K562 (cell line): ENCODE results near the gene IMPDH2. TPM values are rescaled to one million over a fixed set of nuclear protein-coding genes. Genes with fewer than 3 reads are reported as not detected.

Experiments
- ATF7 ChIP-seq: fragments of 450-650 bp; IDR thresholded peaks from 2 replicates; pipeline ENCODE4 v1.7.1; 2014; ENCODE audit warnings: mild to moderate bottlenecking, moderate library complexity
- BRD4 ChIP-seq: fragments of 200-600 bp; sonication (generic); IDR thresholded peaks from 2 replicates; pipeline ENCODE4 v1.6.1; 2017; ENCODE audit warnings: inconsistent platforms
- DACH1 ChIP-seq: fragments of 450-650 bp; IDR thresholded peaks from 2 replicates; pipeline ENCODE4 v1.6.1; 2018; ENCODE audit not compliant: partially characterized antibody
- E2F3 ChIP-seq: fragments of 250-450 bp; sonication (Bioruptor Pico); IDR thresholded peaks from 2 replicates; pipeline ENCODE4 v1.4.0; 2020; ENCODE audit warnings: mild to moderate bottlenecking
- MED1 ChIP-seq: sonication (generic); formaldehyde crosslinking; IDR thresholded peaks from 2 replicates; pipeline ENCODE4 v1.8.1; 2023; ENCODE audit warnings: missing genetic modification reagents, borderline replicate concordance
- NFE2 ChIP-seq: IDR thresholded peaks from 2 replicates; pipeline ENCODE4 v1.6.1; 2014; ENCODE audit warnings: antibody characterized with exemption, low read depth
- NFYB ChIP-seq: IDR thresholded peaks from 2 replicates; pipeline ENCODE4 v1.6.1; 2011; ENCODE audit warnings: mild to moderate bottlenecking, moderate library complexity; ENCODE audit not compliant: insufficient read length; ENCODE audit errors: extremely low read depth
- PML ChIP-seq: IDR thresholded peaks from 2 replicates; pipeline ENCODE4 v1.6.1; 2012; ENCODE audit warnings: low read length, inconsistent platforms
- RBM14 ChIP-seq: fragments of 200-400 bp; formaldehyde crosslinking; IDR thresholded peaks from 2 replicates; pipeline ENCODE4 v1.6.1; 2018; ENCODE audit warnings: low read depth, mild to moderate bottlenecking, low read length, moderate library complexity, borderline replicate concordance; ENCODE audit not compliant: insufficient read depth
- RFX5 ChIP-seq: IDR thresholded peaks from 2 replicates; pipeline ENCODE4 v1.6.1; 2011; ENCODE audit warnings: low read depth, mild to moderate bottlenecking, improper control_type of control experiment, low read length
- SMAD3 ChIP-seq: fragments of 450-650 bp; formaldehyde crosslinking; conservative IDR thresholded peaks from 2 replicates; pipeline ENCODE4 v1.4.0; 2020; ENCODE audit warnings: mild to moderate bottlenecking
- SMAD4 ChIP-seq: fragments of 250-450 bp; sonication (Bioruptor Pico); conservative IDR thresholded peaks from 2 replicates; pipeline ENCODE4 v1.8.0; 2021; ENCODE audit warnings: inconsistent platforms, mild to moderate bottlenecking, moderate library complexity
- TEAD1 ChIP-seq, 2 experiments: fragments of 450-650 bp in 1 of 2; sonication (generic) in 1 of 2; formaldehyde crosslinking; IDR thresholded peaks; 2 replicates each; pipeline versions ENCODE4 v1.4.0 to v1.8.0; 2020 to 2022; ENCODE audit warnings: mild to moderate bottlenecking in 2 of 2, missing genetic modification reagents in 1 of 2
- ZBTB7A ChIP-seq: IDR thresholded peaks from 2 replicates; pipeline ENCODE4 v1.6.1; 2011; ENCODE audit warnings: low read depth, mild to moderate bottlenecking, low read length, moderate library complexity, borderline replicate concordance; ENCODE audit not compliant: control insufficient read depth
- ZFX ChIP-seq: sonication (generic); formaldehyde crosslinking; IDR thresholded peaks from 2 replicates; pipeline ENCODE4 v1.8.0; 2022; ENCODE audit warnings: mild to moderate bottlenecking, missing genetic modification reagents, moderate library complexity
- ZNF121 ChIP-seq: sonication (generic); formaldehyde crosslinking; conservative IDR thresholded peaks from 2 replicates; pipeline ENCODE4 v1.8.0; 2022; ENCODE audit warnings: missing genetic modification reagents
- ZNF175 ChIP-seq: fragments of 200-800 bp; sonication (Bioruptor generic); IDR thresholded peaks from 2 replicates; pipeline ENCODE4 v1.6.1; 2016; ENCODE audit warnings: low read depth, mild to moderate bottlenecking, missing genetic modification characterization, missing compliant biosample characterization
- ZNF780A ChIP-seq: fragments of 250-450 bp; sonication (Bioruptor Pico); IDR thresholded peaks from 2 replicates; pipeline ENCODE4 v1.5.0; 2021; ENCODE audit warnings: mild to moderate bottlenecking
- ZNF785 ChIP-seq: fragments of 250-450 bp; sonication (Bioruptor Pico); IDR thresholded peaks from 2 replicates; pipeline ENCODE4 v1.4.0; 2020; ENCODE audit warnings: mild to moderate bottlenecking
- polyA plus RNA-seq, 8 experiments: library from polyadenylated mRNA; depleted of rRNA in 4 of 8; stranded (reverse) in 5 of 8; unstranded in 3 of 8; fragments of >200 nt; fragmentation: Nextera tagmentation in 2 of 8; fragmentation: Illumina TruSeq in 1 of 8; extraction: Ambion mirVana in 2 of 8; extraction: Trizol in 1 of 8; gene quantifications; 2 replicates each; pipeline versions ENCODE4 v1.2.1 to v1.2.3, GENCODE V29; 2011 to 2014; ENCODE audit warnings: inconsistent platforms in 1 of 8, missing spikeins in 1 of 8
- total RNA-seq, 7 experiments: library from RNA; depleted of rRNA in 6 of 7; stranded (reverse); fragments of >200 nt in 6 of 7; fragmentation: Illumina TruSeq in 2 of 7; extraction: Trizol in 2 of 7; gene quantifications; 2 replicates each; pipeline versions ENCODE4 v1.2.1 to v1.2.3, GENCODE V29; 2011 to 2021; ENCODE audit warnings: low replicate concordance in 1 of 7
- TF ChIP-seq, protein P1 (sequence below): sonication (generic); formaldehyde crosslinking; IDR thresholded peaks from 2 replicates; pipeline ENCODE4 v1.8.0; 2022; ENCODE audit warnings: mild to moderate bottlenecking, missing genetic modification reagents
- TF ChIP-seq, protein P2 (sequence below): fragments of 450-650 bp; IDR thresholded peaks from 2 replicates; pipeline ENCODE4 v1.6.1; 2016; ENCODE audit warnings: antibody characterized with exemption
- TF ChIP-seq, protein P3 (sequence below): fragments of 450-650 bp; IDR thresholded peaks from 2 replicates; pipeline ENCODE4 v1.6.1; 2016; ENCODE audit warnings: low read depth, mild to moderate bottlenecking, moderate library complexity
- TF ChIP-seq, protein P4 (sequence below): sonication (generic); formaldehyde crosslinking; IDR thresholded peaks from 2 replicates; pipeline ENCODE4 v1.9.0; 2022; ENCODE audit warnings: mild to moderate bottlenecking, missing genetic modification reagents
- TF ChIP-seq, protein P5 (sequence below): sonication (generic); formaldehyde crosslinking; IDR thresholded peaks from 2 replicates; pipeline ENCODE4 v1.9.0; 2022; ENCODE audit warnings: mild to moderate bottlenecking, missing genetic modification reagents

IMPDH2 gene
- total and polyA plus RNA-seq, 9 of the 15 experiments (the other 6 are each of a cell fraction or from before 2014, with no cell fraction given), result 318 to 507 (median 366) TPM

DNA sequence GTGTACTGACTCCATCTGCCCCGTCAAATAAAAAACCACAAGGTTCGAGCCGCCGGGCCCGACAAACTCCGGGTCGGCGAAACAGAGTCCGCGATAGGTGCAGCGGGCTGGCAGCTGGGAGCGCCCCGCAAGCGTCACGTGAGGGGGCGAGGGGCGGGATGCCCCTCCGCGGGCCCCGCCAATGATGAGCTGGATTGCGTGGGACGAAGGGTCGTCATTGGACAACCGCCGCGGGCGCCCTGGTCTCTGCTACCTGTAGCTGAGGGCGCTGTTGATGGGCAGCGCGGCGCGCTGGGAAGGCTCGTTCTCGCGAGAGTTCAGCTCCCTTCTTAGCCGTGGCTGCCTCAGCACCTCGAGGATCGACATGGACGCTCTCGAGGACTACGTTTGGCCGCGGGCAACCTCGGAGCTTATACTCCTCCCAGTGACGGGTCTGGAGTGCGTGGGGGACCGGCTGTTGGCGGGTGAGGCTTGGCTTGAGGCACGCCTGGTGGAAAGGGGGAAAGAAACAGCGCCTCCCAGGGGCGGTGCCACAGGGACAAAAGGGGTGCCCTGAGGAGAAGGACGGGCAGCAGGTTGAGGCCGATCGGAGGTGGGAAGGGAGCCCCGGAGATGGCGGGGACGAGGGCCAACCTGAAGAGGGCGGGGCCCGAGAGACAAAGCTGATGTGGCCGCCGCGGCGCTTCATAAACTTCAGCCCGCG lies 22.0 kb downstream of the IMPDH2 start, which contains the start of gene WDR6 (continued):
- TF ChIP-seq, protein P1, sequence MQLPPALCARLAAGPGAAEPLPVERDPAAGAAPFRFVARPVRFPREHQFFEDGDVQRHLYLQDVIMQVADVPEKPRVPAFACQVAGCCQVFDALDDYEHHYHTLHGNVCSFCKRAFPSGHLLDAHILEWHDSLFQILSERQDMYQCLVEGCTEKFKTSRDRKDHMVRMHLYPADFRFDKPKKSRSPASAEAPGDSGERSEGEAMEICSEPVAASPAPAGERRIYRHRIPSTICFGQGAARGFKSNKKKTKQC (CRISPR knock-in tag), result peak; percentile 65; the same call in 1 of the 2 replicates
- TF ChIP-seq E2F3 (CRISPR knock-in tag) (0 out of 2 replicates have a peak, but pooled peaks have one; percentile 3), DACH1 (no peak), RBM14 (no peak), SMAD3 (no peak), SMAD4 (CRISPR knock-in tag) (no peak), RFX5 (no peak), ZFX (CRISPR knock-in tag) (peak; percentile 85), ZNF121 (CRISPR knock-in tag) (no peak), ATF7 (peak; percentile 63; the same call in 1 of the 2 replicates), BRD4 (peak; percentile 69), MED1 (no peak), NFYB (peak; percentile 80), PML (peak; percentile 61; the same call in 1 of the 2 replicates), TEAD1 (CRISPR knock-in tag; IDR thresholded peaks at IDR 0.05) (0 out of 4 replicates have a peak, but pooled peaks of 1 of the 2 experiments have one; percentile 7), ZNF785 (no peak), ZNF780A (CRISPR knock-in tag) (no peak), ZNF175 (no peak), NFE2 (0 out of 2 replicates have a peak, but pooled peaks have one; percentile 3), ZBTB7A (peak; percentile 63; the same call in 1 of the 2 replicates)
- TF ChIP-seq, protein P2, sequence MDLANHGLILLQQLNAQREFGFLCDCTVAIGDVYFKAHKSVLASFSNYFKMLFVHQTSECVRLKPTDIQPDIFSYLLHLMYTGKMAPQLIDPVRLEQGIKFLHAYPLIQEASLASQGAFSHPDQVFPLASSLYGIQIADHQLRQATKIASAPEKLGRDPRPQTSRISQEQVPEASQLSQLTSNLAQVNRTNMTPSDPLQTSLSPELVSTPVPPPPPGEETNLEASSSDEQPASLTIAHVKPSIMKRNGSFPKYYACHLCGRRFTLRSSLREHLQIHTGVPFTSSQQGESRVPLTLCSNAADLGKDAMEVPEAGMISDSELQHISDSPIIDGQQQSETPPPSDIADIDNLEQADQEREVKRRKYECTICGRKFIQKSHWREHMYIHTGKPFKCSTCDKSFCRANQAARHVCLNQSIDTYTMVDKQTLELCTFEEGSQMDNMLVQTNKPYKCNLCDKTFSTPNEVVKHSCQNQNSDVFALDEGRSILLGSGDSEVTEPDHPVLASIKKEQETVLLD, result peak; percentile 81
- TF ChIP-seq, protein P3, sequence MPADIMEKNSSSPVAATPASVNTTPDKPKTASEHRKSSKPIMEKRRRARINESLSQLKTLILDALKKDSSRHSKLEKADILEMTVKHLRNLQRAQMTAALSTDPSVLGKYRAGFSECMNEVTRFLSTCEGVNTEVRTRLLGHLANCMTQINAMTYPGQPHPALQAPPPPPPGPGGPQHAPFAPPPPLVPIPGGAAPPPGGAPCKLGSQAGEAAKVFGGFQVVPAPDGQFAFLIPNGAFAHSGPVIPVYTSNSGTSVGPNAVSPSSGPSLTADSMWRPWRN, result no peak
- TF ChIP-seq, protein P4, sequence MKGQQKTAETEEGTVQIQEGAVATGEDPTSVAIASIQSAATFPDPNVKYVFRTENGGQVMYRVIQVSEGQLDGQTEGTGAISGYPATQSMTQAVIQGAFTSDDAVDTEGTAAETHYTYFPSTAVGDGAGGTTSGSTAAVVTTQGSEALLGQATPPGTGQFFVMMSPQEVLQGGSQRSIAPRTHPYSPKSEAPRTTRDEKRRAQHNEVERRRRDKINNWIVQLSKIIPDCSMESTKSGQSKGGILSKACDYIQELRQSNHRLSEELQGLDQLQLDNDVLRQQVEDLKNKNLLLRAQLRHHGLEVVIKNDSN (CRISPR knock-in tag), result peak; percentile 98
- TF ChIP-seq, protein P5, sequence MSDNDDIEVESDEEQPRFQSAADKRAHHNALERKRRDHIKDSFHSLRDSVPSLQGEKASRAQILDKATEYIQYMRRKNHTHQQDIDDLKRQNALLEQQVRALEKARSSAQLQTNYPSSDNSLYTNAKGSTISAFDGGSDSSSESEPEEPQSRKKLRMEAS (CRISPR knock-in tag), result peak; percentile 46
